NCI-H460 (cell line): Measurements from ENCODE around the gene ABCC12. TPM values are rescaled to one million over a fixed set of nuclear protein-coding genes. Genes with fewer than 3 reads are reported as not detected.
"Not testable (repeated sequence)": the region's sequence is repeated elsewhere in the genome, so short reads cannot be mapped to it uniquely, and the experiment has no call there.

Source experiments
- DNase-seq: peaks from one replicate; pipeline ENCODE4 v3.0.0-alpha.2; 2016; ENCODE audit warnings: low read depth; ENCODE audit errors: extremely low read depth
- polyA plus RNA-seq: library from polyadenylated mRNA; depleted of rRNA; stranded (reverse); fragments of >200 nt; gene quantifications from 2 replicates; pipeline ENCODE4 v1.2.3, GENCODE V29; 2014; cell fraction: nucleus; rRNA removed
- total RNA-seq: library from RNA; depleted of rRNA; stranded (reverse); fragments of >200 nt; shearing (Covaris generic); gene quantifications from 2 replicates; pipeline ENCODE4 v1.2.3, GENCODE V29; 2014; rRNA removed

Gene ABCC12
- not detected in 2 replicates for total RNA-seq
- not detected in 2 replicates for polyA plus RNA-seq

GRCh38 chr16:48155926-48156789 lies at the start of gene ABCC12:
ABCC12 (minus strand) TSS chr16:48155993; CDS start chr16:48146424, 9,569 bp downstream.
- DNase-seq, result no peak

GRCh38 chr16:48204825-48205151 lies 49.0 kb upstream of the ABCC12 start:
- DNase-seq, result no peak

- no peak for DNase-seq
Measured at GRCh38 chr16:48203974-48204824, 48.4 kb upstream of the ABCC12 start.

- DNase-seq, result no peak
Measured at GRCh38 chr16:48201515-48202201, 45.9 kb upstream of the ABCC12 start.

- DNase-seq, result no peak
Measured at GRCh38 chr16:48197294-48197693, 41.5 kb upstream of the ABCC12 start.

- DNase-seq, result no peak
Measured at GRCh38 chr16:48194828-48195556, 39.2 kb upstream of the ABCC12 start.

GRCh38 chr16:48193846-48194245 lies 38.1 kb upstream of the ABCC12 start:
- DNase-seq, result no peak

GRCh38 chr16:48188449-48189102 lies 32.8 kb upstream of the ABCC12 start:
- DNase-seq, result no peak

- no peak for DNase-seq
Measured at GRCh38 chr16:48187779-48188178, 32.0 kb upstream of the ABCC12 start.

- no peak for DNase-seq
Measured at GRCh38 chr16:48184681-48185080, 28.9 kb upstream of the ABCC12 start.

GRCh38 chr16:48182979-48183537 lies 27.3 kb upstream of the ABCC12 start:
- no peak for DNase-seq

- not testable (repeated sequence) for DNase-seq
Measured at GRCh38 chr16:48181746-48182520, 26.1 kb upstream of the ABCC12 start.

- no peak for DNase-seq
Measured at GRCh38 chr16:48180868-48181480, 25.2 kb upstream of the ABCC12 start.

GRCh38 chr16:48176635-48177408 lies 21.0 kb upstream of the ABCC12 start:
- no peak for DNase-seq

- no peak for DNase-seq
Measured at GRCh38 chr16:48173889-48174288, 18.1 kb upstream of the ABCC12 start.

GRCh38 chr16:48172682-48173081 lies 16.9 kb upstream of the ABCC12 start:
- DNase-seq, result no peak

- no peak for DNase-seq
Measured at GRCh38 chr16:48169896-48170295, 14.1 kb upstream of the ABCC12 start.
